Embryonic facial prominence (tissue), 1 donor: ENCODE results near the gene KIAA1217.

Source experiments
- DNase-seq: peaks from one replicate; pipeline ENCODE4 v3.0.0-alpha.2; 2016; ENCODE audit errors: extremely low spot score

Gene KIAA1217

GRCh38 chr10:24208661-24209431 lies at the start of gene KIAA1217:
TSS of gene KIAA1217 (plus strand) at chr10:24209138. CDS start at chr10:24209194, 56 bp downstream.
- DNase-seq = peak; percentile 74

GRCh38 chr10:24162206-24162985 lies 46.5 kb upstream of the KIAA1217 start:
- no peak for DNase-seq

GRCh38 chr10:24163485-24163884 lies 45.5 kb upstream of the KIAA1217 start:
- no peak for DNase-seq

GRCh38 chr10:24168258-24169170 lies 40.4 kb upstream of the KIAA1217 start:
- DNase-seq = no peak

GRCh38 chr10:24170199-24170598 lies 38.7 kb upstream of the KIAA1217 start:
- no peak for DNase-seq

GRCh38 chr10:24172909-24173308 lies 36.0 kb upstream of the KIAA1217 start:
- DNase-seq = no peak

GRCh38 chr10:24174014-24174413 lies 34.9 kb upstream of the KIAA1217 start:
- no peak for DNase-seq

- no peak for DNase-seq
These were observed 32.3 kb upstream of the KIAA1217 start for GRCh38 chr10:24176658-24177057.

- DNase-seq = no peak
These were observed 31.3 kb upstream of the KIAA1217 start for GRCh38 chr10:24177636-24178035.

GRCh38 chr10:24180891-24181290 lies 28.0 kb upstream of the KIAA1217 start:
- DNase-seq = no peak

- no peak for DNase-seq
These were observed 24.5 kb upstream of the KIAA1217 start for GRCh38 chr10:24184455-24184854.

- DNase-seq = no peak
These were observed 15.6 kb upstream of the KIAA1217 start for GRCh38 chr10:24193330-24193729.

- peak; percentile 67 for DNase-seq
These were observed 11.7 kb upstream of the KIAA1217 start for GRCh38 chr10:24197263-24197662.

GRCh38 chr10:24201503-24202180 lies 7.3 kb upstream of the KIAA1217 start:
- DNase-seq = no peak

GRCh38 chr10:24202181-24202570 lies 6.8 kb upstream of the KIAA1217 start:
- DNase-seq = no peak

- no peak for DNase-seq
These were observed 3.1 kb upstream of the KIAA1217 start for GRCh38 chr10:24205821-24206220.

GRCh38 chr10:24206334-24206733 lies 2.6 kb upstream of the KIAA1217 start:
- DNase-seq = no peak

GRCh38 chr10:24206926-24207325 lies 2.0 kb upstream of the KIAA1217 start:
- DNase-seq = no peak

- DNase-seq = no peak
These were observed 1.6 kb upstream of the KIAA1217 start for GRCh38 chr10:24207341-24207740.

GRCh38 chr10:24207781-24208611 lies 942 bp upstream of the KIAA1217 start:
- no peak for DNase-seq

- DNase-seq = no peak
These were observed 464 bp downstream of the KIAA1217 start for GRCh38 chr10:24209432-24209771.
